DND-41 (cell line): ENCODE measurements around the gene NT5DC3.

Experiments used
- ATAC-seq: fragments of 200-7000 bp; cut with Tn5 transposase; 3 replicates; pipeline ENCODE4 v1.9.1; 2021; ENCODE audit warnings: low read depth; ENCODE audit not compliant: insufficient read depth
- DNase-seq: peaks from one replicate; pipeline ENCODE4 v3.0.0-alpha.2; 2020
- H2AFZ ChIP-seq: 2 replicates; pipeline ENCODE4 v1.6.0; 2012; ENCODE audit warnings: low read depth, low read length
- H3K27ac ChIP-seq: 2 replicates; pipeline ENCODE4 v1.5.1; 2012; ENCODE audit warnings: low read length, inconsistent platforms
- H3K27me3 ChIP-seq: fragments of 200-600 bp; sonication (generic); 2 replicates; pipeline ENCODE4 v1.6.0; 2012; ENCODE audit warnings: low read length, mild to moderate bottlenecking, inconsistent platforms; ENCODE audit not compliant: insufficient read depth, poor library complexity
- H3K36me3 ChIP-seq: 2 replicates; pipeline ENCODE4 v1.5.1; 2012; ENCODE audit warnings: low read length, inconsistent platforms; ENCODE audit not compliant: insufficient read depth
- H3K4me1 ChIP-seq: 2 replicates; pipeline ENCODE4 v1.5.1; 2012; ENCODE audit warnings: mild to moderate bottlenecking, low read length; ENCODE audit not compliant: insufficient read depth
- H3K4me2 ChIP-seq: 2 replicates; pipeline ENCODE4 v1.6.0; 2012; ENCODE audit warnings: mild to moderate bottlenecking, moderate library complexity, low read length, inconsistent platforms; ENCODE audit not compliant: insufficient read depth
- H3K4me3 ChIP-seq, 2 experiments: fragments of 200-600 bp in 1 of 2; shearing (Covaris generic) in 1 of 2; 2 replicates each; pipeline ENCODE4 v1.5.1; 2012 to 2016; ENCODE audit warnings: inconsistent platforms in 2 of 2, low read length in 2 of 2, mild to moderate bottlenecking in 2 of 2, low read depth in 1 of 2, moderate library complexity in 1 of 2
- H3K79me2 ChIP-seq: 2 replicates; pipeline ENCODE4 v1.6.0; 2012; ENCODE audit warnings: low read length, inconsistent platforms; ENCODE audit not compliant: insufficient read depth
- H3K9ac ChIP-seq: 2 replicates; pipeline ENCODE4 v1.6.0; 2012; ENCODE audit warnings: low read depth, mild to moderate bottlenecking, inconsistent platforms, low read length, moderate library complexity
- H3K9me3 ChIP-seq: 2 replicates; pipeline ENCODE4 v1.5.1; 2012; ENCODE audit warnings: low read length, moderate library complexity, mild to moderate bottlenecking, inconsistent platforms; ENCODE audit not compliant: insufficient read depth, severe bottlenecking
- H4K20me1 ChIP-seq: 2 replicates; pipeline ENCODE4 v1.6.0; 2012; ENCODE audit warnings: low read length; ENCODE audit not compliant: insufficient read depth
- EZH2 ChIP-seq: IDR thresholded peaks from 3 replicates; pipeline ENCODE4 v1.6.1; 2012; ENCODE audit warnings: borderline replicate concordance, low read depth, mild to moderate bottlenecking, moderate library complexity, low read length, inconsistent platforms; ENCODE audit not compliant: severe bottlenecking
- TF ChIP-seq, protein P1 (sequence below): IDR thresholded peaks from 2 replicates; pipeline ENCODE4 v1.5.1; 2012; ENCODE audit warnings: borderline replicate concordance, low read length, moderate library complexity, mild to moderate bottlenecking; ENCODE audit not compliant: poor library complexity, severe bottlenecking; ENCODE audit errors: extremely low read depth

NT5DC3 gene

GRCh38 chr12:103841690-103842584 lies 903 bp upstream of the NT5DC3 start:
- Histone ChIP-seq H3K27me3 (peaks cover 5% of the 10 kb centered on the region), H3K9ac (no peak overlapping the region), H3K4me1 (no peaks in the 10 kb centered on the region), H3K27ac (no peak overlapping the region), H3K9me3 (no peaks in the 10 kb centered on the region), H3K36me3 (no peaks in the 10 kb centered on the region), H3K4me2 (no peak overlapping the region), H3K4me3 (no peak overlapping the region), H3K79me2 (no peaks in the 10 kb centered on the region), H2AFZ (no peak overlapping the region), H4K20me1 (no peaks in the 10 kb centered on the region)
- DNase-seq, result no peak
- no peak for ATAC-seq
- TF ChIP-seq EZH2, result no peak
- TF ChIP-seq, protein P1, sequence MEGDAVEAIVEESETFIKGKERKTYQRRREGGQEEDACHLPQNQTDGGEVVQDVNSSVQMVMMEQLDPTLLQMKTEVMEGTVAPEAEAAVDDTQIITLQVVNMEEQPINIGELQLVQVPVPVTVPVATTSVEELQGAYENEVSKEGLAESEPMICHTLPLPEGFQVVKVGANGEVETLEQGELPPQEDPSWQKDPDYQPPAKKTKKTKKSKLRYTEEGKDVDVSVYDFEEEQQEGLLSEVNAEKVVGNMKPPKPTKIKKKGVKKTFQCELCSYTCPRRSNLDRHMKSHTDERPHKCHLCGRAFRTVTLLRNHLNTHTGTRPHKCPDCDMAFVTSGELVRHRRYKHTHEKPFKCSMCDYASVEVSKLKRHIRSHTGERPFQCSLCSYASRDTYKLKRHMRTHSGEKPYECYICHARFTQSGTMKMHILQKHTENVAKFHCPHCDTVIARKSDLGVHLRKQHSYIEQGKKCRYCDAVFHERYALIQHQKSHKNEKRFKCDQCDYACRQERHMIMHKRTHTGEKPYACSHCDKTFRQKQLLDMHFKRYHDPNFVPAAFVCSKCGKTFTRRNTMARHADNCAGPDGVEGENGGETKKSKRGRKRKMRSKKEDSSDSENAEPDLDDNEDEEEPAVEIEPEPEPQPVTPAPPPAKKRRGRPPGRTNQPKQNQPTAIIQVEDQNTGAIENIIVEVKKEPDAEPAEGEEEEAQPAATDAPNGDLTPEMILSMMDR, result no peak

GRCh38 chr12:103840462-103840875 lies 565 bp downstream of the NT5DC3 start:
- Histone ChIP-seq H2AFZ (no peak overlapping the region), H3K4me1 (no peaks in the 10 kb centered on the region), H3K9ac (no peak overlapping the region), H3K27me3 (peaks cover 6% of the 10 kb centered on the region), H3K36me3 (no peaks in the 10 kb centered on the region), H3K4me2 (no peak overlapping the region), H3K79me2 (no peaks in the 10 kb centered on the region), H4K20me1 (no peaks in the 10 kb centered on the region), H3K4me3 (no peak overlapping the region), H3K9me3 (no peaks in the 10 kb centered on the region), H3K27ac (no peak overlapping the region)
- ATAC-seq (no peak), DNase-seq (no peak)
- TF ChIP-seq, protein P1, result no peak
- TF ChIP-seq EZH2, result no peak

GRCh38 chr12:103839609-103840461 lies 1.2 kb downstream of the NT5DC3 start:
- Histone ChIP-seq H4K20me1 (no peaks in the 10 kb centered on the region), H3K9me3 (no peaks in the 10 kb centered on the region), H3K36me3 (no peaks in the 10 kb centered on the region), H3K27me3 (peaks cover 13% of the 10 kb centered on the region), H3K9ac (no peak overlapping the region), H3K4me1 (no peaks in the 10 kb centered on the region), H3K79me2 (no peaks in the 10 kb centered on the region), H2AFZ (no peak overlapping the region), H3K4me3 (no peak overlapping the region), H3K27ac (no peak overlapping the region), H3K4me2 (no peak overlapping the region)
- TF ChIP-seq EZH2, result no peak
- TF ChIP-seq, protein P1, result no peak
- no peak for DNase-seq
- no peak for ATAC-seq
